Neural cell (in vitro differentiated cells): Measurements from ENCODE around the gene ENC1. TPM values are rescaled to one million over a fixed set of nuclear protein-coding genes. Genes with fewer than 3 reads are reported as not detected.
A peak's percentile ranks its signal among the peaks of the same experiment; 100 is the strongest.

Experiments
- H2AFZ ChIP-seq: fragments of 200-600, 300-800 bp; sonication (generic), shearing (Covaris generic); 2 replicates; pipeline ENCODE4 v1.6.0; 2014; ENCODE audit warnings: low read depth, mild to moderate bottlenecking, antibody characterized with exemption, low read length, moderate library complexity
- H3F3A ChIP-seq: fragments of 200-600 bp; shearing (Covaris generic); 2 replicates; pipeline ENCODE4 v1.6.1; 2016; ENCODE audit warnings: mild to moderate bottlenecking, moderate library complexity, mixed read lengths, antibody characterized with exemption, low read length; ENCODE audit not compliant: insufficient read depth, poor library complexity, severe bottlenecking
- H3K27ac ChIP-seq: fragments of 200-600, 300-800 bp; sonication (generic), shearing (Covaris generic); 2 replicates; pipeline ENCODE4 v1.5.1; 2014; ENCODE audit warnings: mild to moderate bottlenecking, low read length, moderate library complexity
- H3K27me3 ChIP-seq: fragments of 300-800, 200-600 bp; sonication (generic), shearing (Covaris generic); 2 replicates; pipeline ENCODE4 v1.6.0; 2014; ENCODE audit warnings: mild to moderate bottlenecking, low read depth, low read length, moderate library complexity; ENCODE audit not compliant: insufficient read depth
- H3K36me3 ChIP-seq: fragments of 300-800, 200-600 bp; sonication (generic), shearing (Covaris generic); 2 replicates; pipeline ENCODE4 v1.5.1; 2014; ENCODE audit warnings: mild to moderate bottlenecking, antibody characterized with exemption, low read length, moderate library complexity; ENCODE audit not compliant: insufficient read depth
- H3K4me2 ChIP-seq: fragments of 300-800, 200-600 bp; sonication (generic), shearing (Covaris generic); 2 replicates; pipeline ENCODE4 v1.6.0; 2014; ENCODE audit warnings: mild to moderate bottlenecking, low read length
- H3K4me3 ChIP-seq: fragments of 300-800, 200-600 bp; sonication (generic), shearing (Covaris generic); 2 replicates; pipeline ENCODE4 v1.5.1; 2014; ENCODE audit warnings: mild to moderate bottlenecking, low read length, moderate library complexity
- H3K79me2 ChIP-seq: fragments of 200-600 bp; shearing (Covaris generic); replicated peaks from 2 replicates; pipeline ENCODE4 v1.6.0; 2014; ENCODE audit warnings: mild to moderate bottlenecking, low read length, moderate library complexity; ENCODE audit not compliant: insufficient read depth
- H3K9ac ChIP-seq: fragments of 300-800, 200-600 bp; sonication (generic), shearing (Covaris generic); 2 replicates; pipeline ENCODE4 v1.6.1; 2016; ENCODE audit warnings: mild to moderate bottlenecking, low read length, mixed read lengths
- H3K9me2 ChIP-seq: fragments of 200-600 bp; shearing (Covaris generic); 2 replicates; pipeline ENCODE4 v1.6.1; 2016; ENCODE audit warnings: mild to moderate bottlenecking, low read length, mixed read lengths; ENCODE audit not compliant: insufficient read depth
- H3K9me3 ChIP-seq: fragments of 200-600, 300-800 bp; sonication (generic), shearing (Covaris generic); 2 replicates; pipeline ENCODE4 v1.6.1; 2016; ENCODE audit warnings: mild to moderate bottlenecking, mixed run types, low read length, moderate library complexity, mixed read lengths
- H4K20me1 ChIP-seq: fragments of 200-600 bp; shearing (Covaris generic); 2 replicates; pipeline ENCODE4 v1.6.1; 2016; ENCODE audit warnings: mild to moderate bottlenecking, mixed run types; ENCODE audit not compliant: insufficient read depth
- CTCF ChIP-seq: fragments of 450-650 bp; IDR thresholded peaks from 2 replicates; pipeline ENCODE4 v1.5.1; 2014; ENCODE audit warnings: antibody characterized with exemption, mild to moderate bottlenecking, moderate library complexity; ENCODE audit not compliant: poor library complexity, severe bottlenecking
- EP300 ChIP-seq: fragments of 450-650 bp; conservative IDR thresholded peaks from 2 replicates; pipeline ENCODE4 v1.6.1; 2014; ENCODE audit warnings: antibody characterized with exemption, mild to moderate bottlenecking, moderate library complexity; ENCODE audit not compliant: poor library complexity, severe bottlenecking
- EZH2 ChIP-seq: fragments of 200-600, 300-800 bp; shearing (Covaris generic), sonication (generic); IDR thresholded peaks from 2 replicates; pipeline ENCODE4 v1.6.1; 2014; ENCODE audit warnings: antibody characterized with exemption, low read length, borderline replicate concordance, mild to moderate bottlenecking; ENCODE audit not compliant: insufficient read depth, poor library complexity, severe bottlenecking
- POLR2AphosphoS5 ChIP-seq: IDR thresholded peaks from 2 replicates; pipeline ENCODE4 v1.6.1; 2012
- RAD21 ChIP-seq: fragments of 450-650 bp; conservative IDR thresholded peaks from 2 replicates; pipeline ENCODE4 v1.6.1; 2014; ENCODE audit warnings: antibody characterized with exemption, mild to moderate bottlenecking, moderate library complexity
- REST ChIP-seq: IDR thresholded peaks from 2 replicates; pipeline ENCODE4 v1.6.1; 2012; ENCODE audit warnings: borderline replicate concordance
- SMC3 ChIP-seq: fragments of 450-650 bp; conservative IDR thresholded peaks from 2 replicates; pipeline ENCODE4 v1.6.1; 2014; ENCODE audit warnings: antibody characterized with exemption, mild to moderate bottlenecking, moderate library complexity; ENCODE audit not compliant: poor library complexity
- TAF1 ChIP-seq: IDR thresholded peaks from 2 replicates; pipeline ENCODE4 v1.6.1; 2012; ENCODE audit warnings: low read depth
- polyA plus RNA-seq: library from polyadenylated mRNA; depleted of rRNA; stranded (reverse); fragments of >200 nt; gene quantifications from 2 replicates; pipeline ENCODE4 v1.2.3, GENCODE V29; 2014

Gene ENC1
- polyA plus RNA-seq, 1 donor from 2014 or later, result 449 TPM

GRCh38 chr5:74608736-74609601 is 31.6 kb downstream of the ENC1 start:
- H3K79me2 ChIP-seq, result no peaks in the 10 kb centered on the region
- H3F3A ChIP-seq, result peaks cover 5% of the 10 kb centered on the region
- no peaks in the 10 kb centered on the region for H4K20me1 ChIP-seq
- peak overlapping the region; percentile 50 for H3K4me3 ChIP-seq
- H3K27ac ChIP-seq, result peak overlapping the region; percentile 89
- H3K9me2 ChIP-seq, result no peaks in the 10 kb centered on the region
- no peaks in the 10 kb centered on the region for H3K27me3 ChIP-seq
- H3K9me3 ChIP-seq, result no peaks in the 10 kb centered on the region
- H3K36me3 ChIP-seq, result no peaks in the 10 kb centered on the region
- H2AFZ ChIP-seq, result no peak overlapping the region
- H3K4me2 ChIP-seq, result peak overlapping the region; percentile 36
- TF ChIP-seq REST, result peak; percentile 93
- TF ChIP-seq EP300, result peak; percentile 92
- TF ChIP-seq EZH2, result no peak
- TF ChIP-seq CTCF, result no peak
- peak; percentile 39 for TF ChIP-seq RAD21
- no peak for TF ChIP-seq TAF1
- peak; percentile 36 for TF ChIP-seq SMC3
- peak; percentile 50 for TF ChIP-seq POLR2AphosphoS5
- peak overlapping the region; percentile 58 for H3K9ac ChIP-seq

GRCh38 chr5:74605759-74606158 is 34.8 kb downstream of the ENC1 start:
- no peaks in the 10 kb centered on the region for H3K36me3 ChIP-seq
- H3K4me2 ChIP-seq, result no peak overlapping the region
- H3K9ac ChIP-seq, result no peak overlapping the region
- H3K4me3 ChIP-seq, result no peak overlapping the region
- H3K27me3 ChIP-seq, result no peaks in the 10 kb centered on the region
- no peaks in the 10 kb centered on the region for H3K9me2 ChIP-seq
- H3F3A ChIP-seq, result peaks cover 5% of the 10 kb centered on the region
- no peak for TF ChIP-seq RAD21
- no peak for TF ChIP-seq EP300
- H3K79me2 ChIP-seq, result no peaks in the 10 kb centered on the region
- H4K20me1 ChIP-seq, result no peaks in the 10 kb centered on the region
- no peak overlapping the region for H2AFZ ChIP-seq
- H3K9me3 ChIP-seq, result no peaks in the 10 kb centered on the region
- no peak overlapping the region for H3K27ac ChIP-seq
